ENCODE data around the gene RABGGTA.

Gene RABGGTA

GRCh38 chr14:24312736-24313507 lies 41.5 kb upstream of the RABGGTA start:
- DNase-seq (ENCODE audit: insufficient read length, low spot score) (no peak), FAIRE-seq (peak; percentile 56)
- no peak for TF ChIP-seq SPI1 (IDR thresholded peaks at IDR 0.05; ENCODE audit: low read depth, low read length)
- TF ChIP-seq PAX5 (IDR thresholded peaks at IDR 0.05; ENCODE audit: insufficient read depth, low read length, severe bottlenecking) = no peak
- peak; percentile 20; the same call in 1 of the 2 replicates for TF ChIP-seq POLR2AphosphoS5 (IDR thresholded peaks at IDR 0.05; ENCODE audit: low read depth, low read length)
- TF ChIP-seq TAF1 (IDR thresholded peaks at IDR 0.05; ENCODE audit: low read depth, low read length) = no peak
- no peak for TF ChIP-seq POLR2A (IDR thresholded peaks at IDR 0.05; ENCODE audit: low read depth, low read length)

DNA sequence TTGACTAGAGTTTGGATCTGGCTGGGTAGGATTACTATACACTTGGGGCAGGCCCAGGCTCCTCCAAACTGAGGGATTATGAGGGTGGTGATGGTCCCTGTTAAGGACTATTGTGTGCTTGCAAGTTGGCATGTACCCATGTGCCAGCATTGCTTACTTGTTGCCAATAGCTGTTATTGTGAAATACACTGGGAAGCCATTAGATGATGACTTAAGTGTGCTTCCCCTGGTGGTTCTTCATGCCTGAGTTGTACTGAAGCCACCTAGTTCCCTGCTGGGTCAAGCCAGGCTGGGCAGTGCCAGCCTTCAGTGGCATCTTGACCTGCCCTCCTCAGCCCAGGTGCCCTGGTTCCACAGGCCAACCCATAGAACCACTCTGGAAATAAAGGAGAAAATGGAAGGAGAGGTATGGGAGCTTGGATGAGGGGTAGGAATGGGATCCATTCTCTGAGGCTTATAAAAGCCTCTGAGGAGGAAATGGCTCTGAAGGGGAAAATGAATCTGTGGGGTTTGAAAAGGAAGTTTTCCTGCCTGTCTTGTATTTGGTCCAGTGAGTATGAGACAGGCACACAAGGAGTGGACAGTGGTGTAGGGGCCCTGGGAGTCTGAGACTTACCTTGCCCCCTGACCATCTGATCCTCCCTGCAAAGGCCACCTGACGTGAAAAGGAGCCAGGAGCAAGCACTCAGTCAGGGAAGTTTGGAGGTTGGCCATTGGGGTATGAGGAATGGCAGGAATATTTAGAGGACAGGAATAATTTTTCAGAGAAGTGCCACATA lies 40.6 kb upstream of the RABGGTA start:
- no peak for TF ChIP-seq PAX5 (IDR thresholded peaks at IDR 0.05; ENCODE audit: insufficient read depth, low read length, severe bottlenecking)
- no peak for DNase-seq (ENCODE audit: insufficient read length, low spot score)
- peak; percentile 79 for FAIRE-seq

DNA sequence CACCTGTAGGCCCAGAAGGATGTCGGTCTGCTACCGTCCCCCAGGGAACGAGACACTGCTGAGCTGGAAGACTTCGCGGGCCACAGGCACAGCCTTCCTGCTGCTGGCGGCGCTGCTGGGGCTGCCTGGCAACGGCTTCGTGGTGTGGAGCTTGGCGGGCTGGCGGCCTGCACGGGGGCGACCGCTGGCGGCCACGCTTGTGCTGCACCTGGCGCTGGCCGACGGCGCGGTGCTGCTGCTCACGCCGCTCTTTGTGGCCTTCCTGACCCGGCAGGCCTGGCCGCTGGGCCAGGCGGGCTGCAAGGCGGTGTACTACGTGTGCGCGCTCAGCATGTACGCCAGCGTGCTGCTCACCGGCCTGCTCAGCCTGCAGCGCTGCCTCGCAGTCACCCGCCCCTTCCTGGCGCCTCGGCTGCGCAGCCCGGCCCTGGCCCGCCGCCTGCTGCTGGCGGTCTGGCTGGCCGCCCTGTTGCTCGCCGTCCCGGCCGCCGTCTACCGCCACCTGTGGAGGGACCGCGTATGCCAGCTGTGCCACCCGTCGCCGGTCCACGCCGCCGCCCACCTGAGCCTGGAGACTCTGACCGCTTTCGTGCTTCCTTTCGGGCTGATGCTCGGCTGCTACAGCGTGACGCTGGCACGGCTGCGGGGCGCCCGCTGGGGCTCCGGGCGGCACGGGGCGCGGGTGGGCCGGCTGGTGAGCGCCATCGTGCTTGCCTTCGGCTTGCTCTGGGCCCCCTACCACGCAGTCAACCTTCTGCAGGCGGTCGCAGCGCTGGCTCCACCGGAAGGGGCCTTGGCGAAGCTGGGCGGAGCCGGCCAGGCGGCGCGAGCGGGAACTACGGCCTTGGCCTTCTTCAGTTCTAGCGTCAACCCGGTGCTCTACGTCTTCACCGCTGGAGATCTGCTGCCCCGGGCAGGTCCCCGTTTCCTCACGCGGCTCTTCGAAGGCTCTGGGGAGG lies 39.5 kb upstream of the RABGGTA start, which contains the start of gene LTB4R:
LTB4R (plus strand) TSS at position 857 of the 959 bp plus-strand sequence. CDS start 4,150 bp downstream, outside the sequence.
- peak; percentile 74 for DNase-seq (ENCODE audit: insufficient read length, low spot score)
- TF ChIP-seq POU2F2 (IDR thresholded peaks at IDR 0.05; ENCODE audit: low read depth, low read length) (no peak), TAF1 (IDR thresholded peaks at IDR 0.05; ENCODE audit: low read depth, low read length) (0 out of 2 replicates have a peak, but pooled peaks have one; percentile 17), POLR2A (IDR thresholded peaks at IDR 0.05; ENCODE audit: low read depth, low read length) (0 out of 2 replicates have a peak, but pooled peaks have one; percentile 9), PAX5 (IDR thresholded peaks at IDR 0.05; ENCODE audit: insufficient read depth, low read length, severe bottlenecking) (peak; percentile 6), SPI1 (IDR thresholded peaks at IDR 0.05; ENCODE audit: low read depth, low read length) (no peak), POLR2AphosphoS5 (IDR thresholded peaks at IDR 0.05; ENCODE audit: low read depth, low read length) (peak; percentile 23; the same call in 1 of the 2 replicates)
- peak; percentile 92 for FAIRE-seq

- FAIRE-seq (no peak), DNase-seq (ENCODE audit: insufficient read length, low spot score) (no peak)
- no peak for TF ChIP-seq POU2F2 (IDR thresholded peaks at IDR 0.05; ENCODE audit: low read depth, low read length)
- TF ChIP-seq POLR2A (IDR thresholded peaks at IDR 0.05; ENCODE audit: low read depth, low read length) = peak; percentile 37; the same call in 1 of the 2 replicates
Observed at GRCh38 chr14:24310265-24310645, 38.9 kb upstream of the RABGGTA start.

DNA sequence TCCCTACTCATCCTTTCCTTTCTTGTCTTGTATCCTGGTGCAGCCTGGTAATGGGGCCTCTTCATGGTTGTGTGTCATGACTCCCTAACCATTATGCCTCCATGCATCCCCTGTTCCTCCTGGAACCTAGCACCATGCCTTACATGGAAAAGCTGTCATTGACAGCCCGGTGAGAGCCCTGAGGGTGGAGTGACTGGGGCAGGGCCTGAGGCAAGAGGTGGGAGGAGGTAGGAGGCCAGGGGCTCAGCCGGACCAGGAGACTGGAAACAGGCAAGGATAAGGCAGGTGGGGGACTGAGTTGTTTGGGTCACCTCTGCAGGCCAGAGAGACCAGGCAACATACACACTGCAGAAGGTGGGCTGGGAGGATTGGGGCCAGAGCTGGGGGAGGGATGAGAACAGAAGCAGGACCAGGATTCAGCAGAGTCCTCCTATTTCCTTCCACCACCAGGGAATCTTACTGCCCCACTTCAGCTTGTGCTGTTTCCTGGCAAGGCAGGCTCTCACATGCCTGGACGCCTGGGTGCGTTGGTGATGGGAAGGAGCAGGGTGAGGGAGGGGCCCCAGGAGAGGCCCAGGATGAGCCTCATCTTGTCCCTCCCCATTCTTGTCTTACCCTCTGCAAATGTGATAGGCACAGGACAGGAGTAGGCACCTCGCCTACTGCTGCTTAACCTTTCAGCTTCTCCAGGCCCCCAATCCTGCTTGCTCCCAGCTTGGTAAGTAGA lies 38.3 kb upstream of the RABGGTA start, which contains the start of gene LTB4R2:
LTB4R2 (plus strand) TSS at position 603 of the 727 bp plus-strand sequence. CDS start 525 bp downstream, outside the sequence.
- DNase-seq (ENCODE audit: insufficient read length, low spot score) = no peak
- FAIRE-seq = peak; percentile 13
- TF ChIP-seq POU2F2 (IDR thresholded peaks at IDR 0.05; ENCODE audit: low read depth, low read length) (no peak), POLR2A (IDR thresholded peaks at IDR 0.05; ENCODE audit: low read depth, low read length) (no peak), PAX5 (IDR thresholded peaks at IDR 0.05; ENCODE audit: insufficient read depth, low read length, severe bottlenecking) (no peak), TAF1 (IDR thresholded peaks at IDR 0.05; ENCODE audit: low read depth, low read length) (no peak), POLR2AphosphoS5 (IDR thresholded peaks at IDR 0.05; ENCODE audit: low read depth, low read length) (no peak), SPI1 (IDR thresholded peaks at IDR 0.05; ENCODE audit: low read depth, low read length) (no peak)

GRCh38 chr14:24308342-24309124 lies 37.1 kb upstream of the RABGGTA start:
- no peak for DNase-seq (ENCODE audit: insufficient read length, low spot score)
- no peak for TF ChIP-seq POU2F2 (IDR thresholded peaks at IDR 0.05; ENCODE audit: low read depth, low read length)
- no peak for TF ChIP-seq POLR2A (IDR thresholded peaks at IDR 0.05; ENCODE audit: low read depth, low read length)
- TF ChIP-seq SPI1 (IDR thresholded peaks at IDR 0.05; ENCODE audit: low read depth, low read length) = no peak
- TF ChIP-seq PAX5 (IDR thresholded peaks at IDR 0.05; ENCODE audit: insufficient read depth, low read length, severe bottlenecking) = no peak
- TF ChIP-seq POLR2AphosphoS5 (IDR thresholded peaks at IDR 0.05; ENCODE audit: low read depth, low read length) = no peak
- TF ChIP-seq TAF1 (IDR thresholded peaks at IDR 0.05; ENCODE audit: low read depth, low read length) = no peak
- FAIRE-seq = no peak

DNA sequence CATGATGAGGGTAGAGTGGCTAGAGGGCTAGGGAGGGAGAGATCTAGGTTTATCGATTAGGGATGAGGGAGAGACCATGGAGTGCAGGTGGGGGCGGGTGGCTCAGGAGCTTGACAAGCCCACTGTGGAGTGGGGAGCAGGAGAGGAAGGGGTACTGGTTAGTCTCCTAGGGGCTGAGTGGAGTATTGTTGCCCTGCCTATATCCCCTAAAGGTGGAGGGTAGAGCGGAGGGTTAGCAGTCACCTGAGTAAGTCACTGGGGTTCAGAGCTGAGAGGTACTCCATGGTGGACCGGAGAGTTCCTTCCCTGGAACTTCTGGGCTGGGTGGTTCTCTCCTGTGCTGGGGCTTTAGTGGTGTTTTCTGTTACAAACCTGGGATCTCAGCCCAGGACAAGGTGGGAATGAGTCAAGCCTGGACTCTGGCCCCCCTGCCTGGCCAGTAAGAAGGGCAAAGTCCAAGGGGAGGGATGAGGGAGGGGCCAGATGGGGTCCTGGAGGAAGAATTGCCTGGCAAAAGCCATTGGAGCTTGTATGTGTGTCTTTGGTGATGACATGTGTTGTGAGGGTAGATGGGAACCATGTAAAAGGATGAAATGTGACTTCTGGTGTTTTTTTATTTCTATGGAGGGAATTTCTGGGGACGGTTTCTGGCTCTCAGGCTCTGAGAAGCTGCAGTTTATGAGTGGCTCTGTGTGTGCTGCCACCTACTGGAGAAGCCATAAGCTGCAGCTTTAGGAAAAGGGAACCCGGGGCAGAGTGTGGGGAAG lies 36.4 kb upstream of the RABGGTA start, which contains the start of gene CIDEB:
CIDEB (minus strand) TSS at position 403 of the 767 bp plus-strand sequence; CDS start at position 284, 119 bp downstream.
- DNase-seq (ENCODE audit: insufficient read length, low spot score) = peak; percentile 49
- TF ChIP-seq POU2F2 (IDR thresholded peaks at IDR 0.05; ENCODE audit: low read depth, low read length) (no peak), PAX5 (IDR thresholded peaks at IDR 0.05; ENCODE audit: insufficient read depth, low read length, severe bottlenecking) (no peak), POLR2AphosphoS5 (IDR thresholded peaks at IDR 0.05; ENCODE audit: low read depth, low read length) (no peak), SPI1 (IDR thresholded peaks at IDR 0.05; ENCODE audit: low read depth, low read length) (peak; percentile 79), TAF1 (IDR thresholded peaks at IDR 0.05; ENCODE audit: low read depth, low read length) (no peak), POLR2A (IDR thresholded peaks at IDR 0.05; ENCODE audit: low read depth, low read length) (no peak)
- FAIRE-seq = peak; percentile 79
